Retina (tissue), 1 donor: ENCODE results near the gene HAUS1.
"Not testable (repeated sequence)": the region's sequence is repeated elsewhere in the genome, so short reads cannot be mapped to it uniquely, and the experiment has no call there.

ENCODE experiments used
- DNase-seq: peaks from one replicate; pipeline ENCODE4 v3.0.0-alpha.2; 2016

The HAUS1 gene

GRCh38 chr18:46158499-46158898 lies 54.3 kb downstream of the HAUS1 start:
- DNase-seq: no peak

DNA sequence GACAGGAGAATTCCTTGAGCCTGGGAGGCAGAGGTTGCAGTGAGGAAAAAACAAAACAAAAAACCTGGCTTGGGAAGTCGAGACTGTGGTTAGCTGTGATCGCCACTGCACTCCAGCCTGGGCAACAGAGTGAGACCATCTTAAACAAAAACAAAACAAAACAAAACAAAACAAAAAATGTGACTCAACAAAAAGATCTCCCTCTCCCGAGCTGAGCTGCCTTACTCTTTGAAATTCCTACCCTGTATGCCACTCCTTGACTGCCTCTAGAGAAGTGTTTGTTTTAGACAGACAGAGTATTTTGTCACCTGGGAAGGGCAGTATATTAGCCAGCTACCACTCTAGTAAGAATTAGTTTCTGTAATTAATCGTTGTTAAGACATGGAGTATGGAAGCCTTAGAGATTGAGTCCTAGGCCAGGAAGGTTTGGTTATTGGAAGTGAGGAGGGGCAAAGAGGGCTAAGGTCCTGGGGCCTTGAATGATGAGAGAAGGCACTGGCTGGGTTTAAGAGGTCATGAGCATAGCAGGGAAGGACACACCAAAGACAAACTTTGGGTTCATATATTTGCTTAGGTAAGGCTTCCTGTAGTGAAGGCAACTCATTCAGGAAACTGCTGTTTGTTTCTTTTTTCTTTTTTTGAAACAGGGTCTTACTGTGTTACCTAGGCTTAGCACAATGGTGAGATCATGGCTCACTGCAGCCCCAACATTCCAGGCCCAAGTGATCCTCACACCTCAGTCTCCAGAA lies 56.0 kb downstream of the HAUS1 start:
- DNase-seq: no peak

DNA sequence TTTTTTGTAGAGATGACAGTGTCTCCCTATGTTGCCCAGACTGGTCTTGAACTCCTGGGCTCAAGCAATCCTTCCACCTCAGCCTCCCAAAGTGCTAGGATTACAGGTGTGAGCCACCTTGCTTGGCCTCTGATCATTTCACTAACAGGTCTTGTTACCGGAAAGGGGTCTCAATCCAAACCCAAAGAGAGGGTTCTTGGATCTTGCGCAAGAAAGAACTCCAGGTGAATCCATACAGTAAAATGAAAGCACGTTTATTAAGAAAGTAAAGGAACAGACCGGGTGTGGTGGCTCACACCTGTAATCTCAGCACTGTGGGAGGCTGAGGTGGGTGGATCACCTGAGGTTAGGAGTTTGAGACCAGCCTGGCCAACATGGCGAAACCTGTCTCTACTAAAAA lies 56.7 kb downstream of the HAUS1 start:
- DNase-seq: not testable (repeated sequence)

- no peak for DNase-seq
Observed at GRCh38 chr18:46161703-46162396, 57.7 kb downstream of the HAUS1 start.

- DNase-seq: peak; percentile 65
Observed at GRCh38 chr18:46163091-46163490, 58.9 kb downstream of the HAUS1 start.

- no peak for DNase-seq
Observed at GRCh38 chr18:46163941-46164499, 59.8 kb downstream of the HAUS1 start.

- DNase-seq: not testable (repeated sequence)
Observed at GRCh38 chr18:46164502-46164901, 60.3 kb downstream of the HAUS1 start.

DNA sequence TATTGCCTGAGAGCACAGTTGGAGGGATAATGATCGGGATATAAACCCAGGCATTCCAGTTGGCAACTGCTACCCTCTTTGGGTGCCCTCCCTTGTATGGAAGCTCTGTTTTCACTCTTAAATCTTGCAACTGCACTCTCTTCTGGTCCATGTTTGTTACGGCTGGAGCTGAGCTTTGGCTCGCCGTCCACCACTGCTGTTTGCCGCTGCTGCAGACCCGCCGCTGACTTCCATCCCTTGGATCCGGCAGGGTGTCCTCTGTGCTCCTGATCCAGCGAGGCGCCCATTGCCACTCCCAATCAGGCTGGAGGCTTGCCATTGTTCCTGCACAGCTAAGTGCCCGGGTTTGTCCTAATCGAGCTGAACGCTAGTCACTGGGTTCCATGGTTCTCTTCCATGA lies 60.7 kb downstream of the HAUS1 start:
- no peak for DNase-seq

- DNase-seq: no peak
Observed at GRCh38 chr18:46166261-46166970, 62.2 kb downstream of the HAUS1 start.

DNA sequence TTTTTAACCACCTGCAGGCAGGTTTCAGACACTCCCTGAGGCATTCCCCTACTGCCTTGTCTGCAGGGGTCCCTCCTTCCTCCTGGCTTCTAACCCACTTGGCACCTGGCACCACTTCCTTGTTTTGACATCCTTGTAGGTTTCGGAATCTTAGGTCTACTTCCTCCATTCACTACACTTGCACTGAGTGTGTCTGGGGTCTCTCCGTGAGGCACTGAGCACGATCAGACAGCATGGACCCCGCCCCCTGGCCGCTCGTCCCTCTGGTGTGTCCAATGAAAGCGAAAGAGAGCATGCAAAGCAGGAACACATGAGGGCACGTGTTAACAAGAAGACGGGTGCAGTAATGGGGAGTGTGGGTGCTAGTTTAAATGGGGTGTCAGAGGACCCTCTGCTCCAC lies 63.8 kb downstream of the HAUS1 start:
- no peak for DNase-seq

DNA sequence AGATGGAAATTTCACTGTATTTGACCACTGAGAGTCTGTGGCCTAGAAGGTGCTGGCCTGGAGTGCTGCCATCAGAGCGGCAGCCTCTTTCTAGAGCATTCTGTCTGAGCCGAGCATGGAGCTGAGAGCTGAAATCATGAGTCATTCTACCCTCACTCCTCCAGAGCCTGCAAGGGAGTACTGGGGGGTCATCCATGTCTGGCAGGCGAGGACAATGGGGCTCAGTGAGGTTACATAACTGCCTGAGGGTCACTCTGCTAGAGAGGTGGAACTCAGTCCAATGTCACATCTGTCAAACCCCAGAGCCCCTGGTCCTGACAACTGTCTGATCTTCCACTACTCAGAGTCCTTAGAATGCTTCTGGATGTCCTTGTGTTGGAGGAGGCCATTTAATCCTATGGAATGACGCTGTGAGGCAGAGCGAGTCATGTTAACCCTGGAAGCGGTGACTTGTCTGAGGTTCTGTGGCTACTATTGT lies 65.3 kb downstream of the HAUS1 start:
- no peak for DNase-seq

- DNase-seq: no peak
Observed at GRCh38 chr18:46171331-46171730, 67.1 kb downstream of the HAUS1 start.

- DNase-seq: peak; percentile 97
Observed at GRCh38 chr18:46173393-46174341, 69.5 kb downstream of the HAUS1 start.

DNA sequence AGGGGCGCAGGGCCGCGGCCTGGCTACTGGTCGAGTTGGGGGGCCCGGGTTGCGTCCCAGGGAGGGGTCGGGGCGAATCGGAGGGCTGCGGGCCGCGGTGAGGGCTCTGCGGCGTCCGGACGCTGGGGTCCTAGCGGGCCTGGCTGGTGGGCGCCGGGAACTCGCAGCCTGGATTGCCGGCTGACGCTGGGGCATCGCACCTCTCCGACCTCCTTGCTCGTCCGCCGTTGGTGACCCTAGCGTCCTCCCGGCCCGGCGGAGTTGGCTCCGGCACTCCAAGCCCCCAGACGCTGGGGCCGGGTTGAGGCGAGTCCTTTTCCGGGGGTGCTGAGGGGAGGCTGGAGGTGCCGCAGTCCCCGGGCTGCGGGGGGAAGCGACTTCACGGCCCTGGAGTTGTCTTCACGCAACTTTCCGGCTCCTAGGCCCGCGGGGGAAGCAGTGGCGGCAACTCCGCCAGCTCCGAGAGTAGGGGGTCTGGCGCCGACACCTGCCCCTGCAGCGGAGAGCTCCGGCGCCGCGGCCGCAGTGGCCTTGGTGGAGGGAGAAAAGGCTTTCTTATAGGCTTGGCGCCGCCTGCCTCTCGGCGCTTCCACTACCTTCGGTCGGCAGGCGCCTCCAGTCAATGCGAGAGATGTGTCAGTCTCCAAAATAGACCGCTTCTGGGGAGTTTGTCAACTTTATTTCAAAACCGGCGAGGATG lies 70.3 kb downstream of the HAUS1 start:
- DNase-seq: peak; percentile 76

- DNase-seq: no peak
Observed at GRCh38 chr18:46176001-46176400, 71.8 kb downstream of the HAUS1 start.
